ENCODE data around the gene LEPROT. TPM values are rescaled to one million over a fixed set of nuclear protein-coding genes. Genes with fewer than 3 reads are reported as not detected.

LEPROT gene
- total and polyA plus RNA-seq, 2 of the 8 experiments (the other 6 are each of a cell fraction or from before 2014, with no cell fraction given), result 25.7 to 27.2 TPM

- no peak overlapping the region for H3K9ac ChIP-seq (replicated peaks in 1 of 4; ENCODE audit: extremely low read depth in 1 of 4, low read depth in 3 of 4, low read length in 3 of 4)
- H4K91ac ChIP-seq (replicated peaks; ENCODE audit: insufficient read length, low read length), result no peak overlapping the region
- H3K79me1 ChIP-seq (ENCODE audit: low read depth, low read length), result peaks cover 9% of the 10 kb centered on the region
- no peaks in the 10 kb centered on the region for H4K20me1 ChIP-seq (replicated peaks in 1 of 2; ENCODE audit: control insufficient read depth in 1 of 2, insufficient read depth in 2 of 2, low read length in 2 of 2)
- no peak overlapping the region; the same call in 1 of the 2 replicates for H2BK5ac ChIP-seq (ENCODE audit: low read depth, low read length)
- TF ChIP-seq EP300 (IDR thresholded peaks at IDR 0.05; ENCODE audit: borderline replicate concordance in 1 of 2, low read depth in 2 of 2, low read length in 2 of 2), result no peak
- FAIRE-seq (no peak), DNase-seq (ENCODE audit: low read depth in 1 of 2, low spot score in 2 of 2) (no peak)
- H3K56ac ChIP-seq (replicated peaks; ENCODE audit: insufficient read length, low read depth, low read length), result no peak overlapping the region
- no peak overlapping the region for H3K14ac ChIP-seq (ENCODE audit: insufficient read length)
- H2BK120ac ChIP-seq (replicated peaks; ENCODE audit: low read depth, low read length), result no peak overlapping the region
- H3K27me3 ChIP-seq (replicated peaks in 1 of 4; ENCODE audit: control insufficient read depth in 3 of 4, extremely low read depth in 1 of 4, insufficient read depth in 3 of 4, low read length in 3 of 4), result no peaks in the 10 kb centered on the region
- H3K23me2 ChIP-seq (ENCODE audit: low read depth, low read length), result peaks cover 3% of the 10 kb centered on the region
- no peak overlapping the region for H3K4me3 ChIP-seq (ENCODE audit: extremely low read depth in 1 of 4, insufficient read depth in 2 of 4, low read depth in 3 of 4, low read length in 4 of 4)
- peaks cover 0 to 16% (median 4%) of the 10 kb centered on the region in 4 experiments; a peak in 4 of 8 replicates for H3K36me3 ChIP-seq (ENCODE audit: control insufficient read depth in 2 of 4, insufficient read depth in 4 of 4, low read length in 3 of 4)
- no peak overlapping the region for H3K18ac ChIP-seq (ENCODE audit: extremely low read depth, low read length)
- 91% methylated on average over 2 of the region's 2 CpGs; no CpG with 5 or more reads in 1 of the 2 experiments for WGBS, 2 experiments (ENCODE audit: extremely low coverage in 1 of 2, insufficient coverage in 1 of 2, insufficient read length in 1 of 2, insufficient replicate concordance in 2 of 2, low coverage in 1 of 2, low lambda C conversion rate in 2 of 2, missing lambda C conversion rate in 1 of 2)
- H3K23ac ChIP-seq (ENCODE audit: insufficient read length), result no peak overlapping the region
- no peak overlapping the region for H2BK15ac ChIP-seq (ENCODE audit: low read length)
- peaks cover 0 to 35% of the 10 kb centered on the region in 2 experiments; a peak in 3 of 4 replicates for H3K79me2 ChIP-seq (ENCODE audit: control insufficient read depth in 1 of 2, insufficient read depth in 2 of 2, low read length in 2 of 2)
- peak overlapping the region; percentile 31 to 52; a peak in 2 of 4 replicates for H3K4me2 ChIP-seq (ENCODE audit: insufficient read depth in 1 of 2, low read depth in 2 of 2, low read length in 2 of 2)
- H3K27ac ChIP-seq (ENCODE audit: low read depth, low read length), result peak overlapping the region; percentile 47; the same call in 1 of the 2 replicates
- no peak overlapping the region for H4K5ac ChIP-seq (ENCODE audit: insufficient read length, low read depth, low read length)
- H4K8ac ChIP-seq (ENCODE audit: extremely low read depth, insufficient read depth, low read length), result no peak overlapping the region
- H2BK12ac ChIP-seq (ENCODE audit: low read depth, low read length), result no peak overlapping the region; the same call in 1 of the 2 replicates
- H2AFZ ChIP-seq (ENCODE audit: low read length), result no peak overlapping the region
- no peak overlapping the region for H3K4ac ChIP-seq (replicated peaks; ENCODE audit: insufficient read length, low read depth, low read length)
- no peaks in the 10 kb centered on the region for H3K9me3 ChIP-seq (ENCODE audit: insufficient read depth in 2 of 2, low read depth in 1 of 2, low read length in 1 of 2)
- no peak overlapping the region for H2BK20ac ChIP-seq (ENCODE audit: low read length)
- no peak overlapping the region for H2AK5ac ChIP-seq (ENCODE audit: low read depth, low read length)
- H3K4me1 ChIP-seq (replicated peaks in 1 of 4; ENCODE audit: control insufficient read depth in 3 of 4, insufficient read depth in 4 of 4, low read length in 3 of 4), result peaks cover 0 to 25% (median 6%) of the 10 kb centered on the region in 4 experiments; a peak in 5 of 7 replicates
- ChIA-PET CTCF (ENCODE audit: partially characterized antibody) (interaction anchor here (0.6 to 1.2 kb wide), 3 partner anchors 15 to 115 kb away, joined by 3 to 8 read pairs (median 3); partner anchors contain the start of gene DNAJC6), POLR2A (ENCODE audit: partially characterized antibody) (interaction anchor here (1.9 to 2.7 kb wide), 2 partner anchors 11 to 147 kb away, joined by 8 read pairs; no protein-coding TSS in a partner anchor)
These were observed 4.5 kb downstream of the LEPROT start for GRCh38 chr1:65425006-65425405.

Data from H1 (cell line).